ENCODE data around the gene LTB4R. TPM values are rescaled to one million over a fixed set of nuclear protein-coding genes. Genes with fewer than 3 reads are reported as not detected.

The LTB4R gene
- polyA plus RNA-seq, 1 donor from 2014 or later = 4.3 TPM

GRCh38 chr14:24366413-24366720 lies 55.1 kb downstream of the LTB4R start:
- Histone ChIP-seq H2AFZ (ENCODE audit: low read depth, low read length) (no peak overlapping the region), H3K9me2 (ENCODE audit: insufficient read depth, low read length) (no peaks in the 10 kb centered on the region), H3K4me2 (ENCODE audit: low read length) (no peak overlapping the region), H3F3A (ENCODE audit: insufficient read depth, low read length, poor library complexity, severe bottlenecking) (no peaks in the 10 kb centered on the region), H3K9ac (ENCODE audit: low read length) (peak overlapping the region; percentile 29), H3K9me3 (ENCODE audit: low read length) (no peaks in the 10 kb centered on the region), H3K79me2 (replicated peaks; ENCODE audit: insufficient read depth, low read length) (no peaks in the 10 kb centered on the region), H3K4me3 (ENCODE audit: low read length) (peak overlapping the region; percentile 58), H4K20me1 (ENCODE audit: insufficient read depth) (no peaks in the 10 kb centered on the region), H3K27ac (ENCODE audit: low read length) (peak overlapping the region; percentile 16), H3K27me3 (ENCODE audit: insufficient read depth, low read depth, low read length) (peaks cover 23% of the 10 kb centered on the region), H3K36me3 (ENCODE audit: insufficient read depth, low read length) (no peaks in the 10 kb centered on the region)
- no peak for TF ChIP-seq REST (IDR thresholded peaks at IDR 0.05; ENCODE audit: borderline replicate concordance)
- no peak for TF ChIP-seq SMC3 (conservative IDR thresholded peaks at IDR 0.05; ENCODE audit: poor library complexity)
- no peak for TF ChIP-seq POLR2AphosphoS5 (IDR thresholded peaks at IDR 0.05)
- no peak for TF ChIP-seq MXI1 (conservative IDR thresholded peaks at IDR 0.05; ENCODE audit: poor library complexity, severe bottlenecking)
- no peak for TF ChIP-seq CTCF (IDR thresholded peaks at IDR 0.05; ENCODE audit: poor library complexity, severe bottlenecking)

- no peaks in the 10 kb centered on the region for H3K79me2 ChIP-seq (replicated peaks; ENCODE audit: insufficient read depth, low read length)
- H3K9ac ChIP-seq (ENCODE audit: low read length) = peak overlapping the region; percentile 29
These were observed 55.6 kb downstream of the LTB4R start for GRCh38 chr14:24366721-24367513.

More at GRCh38 chr14:24366721-24367513, 55.6 kb downstream of the LTB4R start:
- H4K20me1 ChIP-seq (ENCODE audit: insufficient read depth) = no peaks in the 10 kb centered on the region
- no peak overlapping the region for H2AFZ ChIP-seq (ENCODE audit: low read depth, low read length)
- H3F3A ChIP-seq (ENCODE audit: insufficient read depth, low read length, poor library complexity, severe bottlenecking) = no peaks in the 10 kb centered on the region
- H3K4me2 ChIP-seq (ENCODE audit: low read length) = no peak overlapping the region
- no peaks in the 10 kb centered on the region for H3K9me3 ChIP-seq (ENCODE audit: low read length)
- peak overlapping the region; percentile 58 for H3K4me3 ChIP-seq (ENCODE audit: low read length)
- TF ChIP-seq SMC3 (conservative IDR thresholded peaks at IDR 0.05; ENCODE audit: poor library complexity) (no peak), CTCF (IDR thresholded peaks at IDR 0.05; ENCODE audit: poor library complexity, severe bottlenecking) (no peak), EZH2 (IDR thresholded peaks at IDR 0.05; ENCODE audit: borderline replicate concordance, insufficient read depth, low read length, poor library complexity, severe bottlenecking) (no peak), REST (IDR thresholded peaks at IDR 0.05; ENCODE audit: borderline replicate concordance) (no peak), MXI1 (conservative IDR thresholded peaks at IDR 0.05; ENCODE audit: poor library complexity, severe bottlenecking) (no peak), EP300 (conservative IDR thresholded peaks at IDR 0.05; ENCODE audit: poor library complexity, severe bottlenecking) (no peak)
- peak overlapping the region; percentile 16 for H3K27ac ChIP-seq (ENCODE audit: low read length)
- H3K27me3 ChIP-seq (ENCODE audit: insufficient read depth, low read depth, low read length) = peaks cover 23% of the 10 kb centered on the region
- no peaks in the 10 kb centered on the region for H3K36me3 ChIP-seq (ENCODE audit: insufficient read depth, low read length)
- H3K9me2 ChIP-seq (ENCODE audit: insufficient read depth, low read length) = no peaks in the 10 kb centered on the region
